RWPE2 (cell line): Measurements from ENCODE around the gene RARRES1.

Experiments used
- ATAC-seq: fragments of 200-7000 bp; cut with Tn5 transposase; 3 replicates; pipeline ENCODE4 v1.9.1; 2021; ENCODE audit warnings: low read depth
- DNase-seq: peaks from one replicate; pipeline ENCODE4 v3.0.0-alpha.2; 2020; ENCODE audit warnings: low spot score
- H3K27ac ChIP-seq: fragments of 450-650 bp; 2 replicates; pipeline ENCODE4 v1.5.1; 2017; ENCODE audit warnings: mild to moderate bottlenecking; ENCODE audit not compliant: poor library complexity, severe bottlenecking
- H3K27me3 ChIP-seq: fragments of 250-450 bp; sonication (Bioruptor Pico); 2 replicates; pipeline ENCODE4 v1.5.1; 2021; ENCODE audit warnings: mild to moderate bottlenecking, moderate library complexity; ENCODE audit not compliant: insufficient read depth, poor library complexity, severe bottlenecking
- H3K36me3 ChIP-seq: fragments of 250-450 bp; sonication (Bioruptor Pico); 2 replicates; pipeline ENCODE4 v1.5.1; 2020; ENCODE audit warnings: low read depth, mild to moderate bottlenecking, moderate library complexity
- H3K4me1 ChIP-seq: fragments of 250-450 bp; sonication (Bioruptor Pico); 2 replicates; pipeline ENCODE4 v1.5.1; 2021; ENCODE audit warnings: mild to moderate bottlenecking, moderate library complexity; ENCODE audit not compliant: insufficient read depth, poor library complexity, severe bottlenecking
- H3K4me3 ChIP-seq: fragments of 250-450 bp; sonication (Bioruptor Pico); 2 replicates; pipeline ENCODE4 v1.5.1; 2021; ENCODE audit warnings: mild to moderate bottlenecking, moderate library complexity; ENCODE audit not compliant: severe bottlenecking
- H3K9me3 ChIP-seq: fragments of 250-450 bp; sonication (Bioruptor Pico); 2 replicates; pipeline ENCODE4 v1.5.1; 2021; ENCODE audit warnings: mild to moderate bottlenecking, moderate library complexity; ENCODE audit not compliant: severe bottlenecking
- CTCF ChIP-seq: fragments of 450-650 bp; IDR thresholded peaks from one replicate; pipeline ENCODE4 v1.5.1; 2017; ENCODE audit warnings: mild to moderate bottlenecking, moderate library complexity; ENCODE audit not compliant: poor library complexity, severe bottlenecking

RARRES1 gene

DNA sequence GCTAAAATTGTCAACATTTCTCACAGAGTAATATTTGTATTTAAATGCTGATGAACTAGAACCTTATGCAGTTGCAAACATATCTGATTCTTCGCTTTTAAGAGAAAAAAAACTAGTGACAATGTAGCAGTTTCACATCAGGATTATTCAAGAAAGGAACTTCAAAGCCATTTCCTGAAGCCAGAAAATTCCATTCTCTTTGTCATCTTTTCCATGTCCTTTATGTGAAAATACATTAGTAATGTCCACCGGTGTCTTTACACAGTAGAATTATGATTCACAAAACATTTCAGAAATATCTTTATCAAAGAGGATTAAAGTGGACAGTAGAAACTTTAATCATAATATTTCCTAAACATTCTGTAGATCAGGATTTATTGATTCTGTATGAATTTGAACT, 47.1 kb downstream of the RARRES1 start:
- no peaks in the 10 kb centered on the region for H3K9me3 ChIP-seq
- no peak for TF ChIP-seq CTCF
- H3K36me3 ChIP-seq = peaks cover 36% of the 10 kb centered on the region
- H3K27ac ChIP-seq = no peak overlapping the region
- ATAC-seq (no peak), DNase-seq (no peak)
- H3K4me3 ChIP-seq = no peak overlapping the region
- H3K4me1 ChIP-seq = no peaks in the 10 kb centered on the region
- no peaks in the 10 kb centered on the region for H3K27me3 ChIP-seq

DNA sequence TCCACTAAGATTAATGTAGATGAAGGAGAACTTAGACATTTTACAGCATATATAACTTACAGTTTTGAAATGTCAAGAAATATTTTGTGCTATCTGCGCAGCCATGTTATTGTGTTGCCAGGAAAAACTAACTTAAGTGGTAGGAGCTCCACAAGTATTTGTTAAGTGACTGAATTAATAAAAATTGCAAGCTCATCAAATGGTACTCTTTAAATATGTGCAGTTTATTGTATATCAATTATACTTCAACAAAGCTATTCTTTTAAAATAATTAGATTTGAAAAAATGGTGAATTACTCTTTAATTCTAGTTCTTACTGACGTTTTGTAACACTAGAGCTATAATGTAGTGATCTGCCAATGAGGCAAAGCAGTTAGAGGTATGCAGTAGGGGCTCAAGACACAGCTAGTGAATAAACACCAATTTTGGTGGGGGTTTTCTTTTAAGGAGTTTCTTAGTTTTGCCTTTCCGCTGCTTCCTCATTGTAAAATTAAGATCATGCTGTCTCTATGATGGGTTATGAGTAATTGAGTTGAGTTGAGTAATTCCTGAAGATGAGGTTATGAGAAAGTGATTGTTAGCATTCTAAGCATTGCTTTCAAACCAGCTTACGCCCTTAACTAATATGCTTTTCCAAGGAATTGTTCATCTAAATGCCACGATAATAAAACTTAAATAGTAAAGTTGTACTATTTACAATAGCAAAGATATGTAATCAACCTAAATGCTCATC, 48.9 kb downstream of the RARRES1 start:
- ATAC-seq = no peak
- Histone ChIP-seq H3K27ac (no peak overlapping the region), H3K27me3 (no peaks in the 10 kb centered on the region), H3K9me3 (no peaks in the 10 kb centered on the region), H3K36me3 (peaks cover 33% of the 10 kb centered on the region), H3K4me3 (no peak overlapping the region), H3K4me1 (no peaks in the 10 kb centered on the region)
- DNase-seq = no peak
- no peak for TF ChIP-seq CTCF

- DNase-seq (no peak), ATAC-seq (no peak)
- Histone ChIP-seq H3K4me3 (no peak overlapping the region), H3K27me3 (no peaks in the 10 kb centered on the region), H3K4me1 (no peaks in the 10 kb centered on the region), H3K36me3 (peaks cover 44% of the 10 kb centered on the region), H3K27ac (no peak overlapping the region), H3K9me3 (no peaks in the 10 kb centered on the region)
- no peak for TF ChIP-seq CTCF
Observed at GRCh38 chr3:158680861-158681260, 51.4 kb downstream of the RARRES1 start.

- no peak overlapping the region for H3K4me3 ChIP-seq
- H3K4me1 ChIP-seq = no peaks in the 10 kb centered on the region
- no peak overlapping the region for H3K27ac ChIP-seq
- TF ChIP-seq CTCF = no peak
- H3K27me3 ChIP-seq = no peaks in the 10 kb centered on the region
- peaks cover 42% of the 10 kb centered on the region for H3K36me3 ChIP-seq
- no peak for ATAC-seq
- DNase-seq = no peak
- no peaks in the 10 kb centered on the region for H3K9me3 ChIP-seq
Observed at GRCh38 chr3:158679547-158680000, 52.7 kb downstream of the RARRES1 start.

DNA sequence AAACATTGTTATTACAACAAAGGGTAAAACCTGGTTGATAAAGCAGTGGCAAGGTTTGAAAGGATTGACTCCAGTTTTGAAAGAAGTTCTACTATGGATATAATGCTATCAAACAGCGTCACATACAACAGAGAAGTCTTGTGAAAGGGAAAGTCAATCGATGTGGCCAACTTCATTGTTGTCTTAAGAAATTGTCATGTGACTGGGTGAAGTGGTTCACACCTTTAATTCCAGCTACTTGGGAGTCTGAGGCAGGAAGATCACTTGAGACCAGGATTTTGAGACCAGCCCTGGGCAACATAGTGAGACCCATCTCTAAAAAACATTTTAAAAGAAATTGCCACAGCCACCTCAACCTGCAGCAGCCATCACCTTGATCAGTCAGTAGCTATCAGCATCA, 53.6 kb downstream of the RARRES1 start:
- peaks cover 37% of the 10 kb centered on the region for H3K36me3 ChIP-seq
- ATAC-seq (no peak), DNase-seq (no peak)
- no peak for TF ChIP-seq CTCF
- H3K9me3 ChIP-seq = no peaks in the 10 kb centered on the region
- no peak overlapping the region for H3K27ac ChIP-seq
- no peaks in the 10 kb centered on the region for H3K27me3 ChIP-seq
- H3K4me1 ChIP-seq = no peaks in the 10 kb centered on the region
- no peak overlapping the region for H3K4me3 ChIP-seq
